Smooth muscle cell (in vitro differentiated cells): ENCODE results near the gene NCL. TPM values are rescaled to one million over a fixed set of nuclear protein-coding genes. Genes with fewer than 3 reads are reported as not detected.

Source experiments
- DNase-seq: peaks from one replicate; lab custom pipeline; 2025; ENCODE audit not compliant: unreplicated experiment; lab: John Stamatoyannopoulos, UW
- H2AFZ ChIP-seq: fragments of 200-600 bp; sonication (generic); 2 replicates; pipeline ENCODE4 v1.6.0; 2016; ENCODE audit warnings: antibody characterized with exemption, low read depth, mild to moderate bottlenecking
- H3F3A ChIP-seq: fragments of 200-600 bp; sonication (generic); 2 replicates; pipeline ENCODE4 v1.6.0; 2017; ENCODE audit warnings: antibody characterized with exemption, low read depth
- H3K27ac ChIP-seq: fragments of 200-600 bp; sonication (generic); 2 replicates; pipeline ENCODE4 v1.5.1; 2016; ENCODE audit warnings: low read depth, mild to moderate bottlenecking
- H3K27me3 ChIP-seq: fragments of 200-600 bp; sonication (generic); 2 replicates; pipeline ENCODE4 v1.6.1; 2016; ENCODE audit warnings: low read depth, mild to moderate bottlenecking
- H3K36me3 ChIP-seq: fragments of 200-600 bp; sonication (generic); 2 replicates; pipeline ENCODE4 v1.5.1; 2016; ENCODE audit warnings: low read depth
- H3K4me1 ChIP-seq: fragments of 200-600 bp; sonication (generic); 2 replicates; pipeline ENCODE4 v1.5.1; 2016; ENCODE audit warnings: low read depth
- H3K4me2 ChIP-seq: fragments of 200-600 bp; sonication (generic); 2 replicates; pipeline ENCODE4 v1.6.0; 2016; ENCODE audit warnings: mild to moderate bottlenecking
- H3K4me3 ChIP-seq: fragments of 200-600 bp; sonication (generic); 2 replicates; pipeline ENCODE4 v1.5.1; 2016; ENCODE audit warnings: mild to moderate bottlenecking
- H3K79me2 ChIP-seq: fragments of 200-600 bp; sonication (generic); 2 replicates; pipeline ENCODE4 v1.6.0; 2016; ENCODE audit warnings: low read depth, mild to moderate bottlenecking
- H3K9ac ChIP-seq: fragments of 200-600 bp; sonication (generic); 2 replicates; pipeline ENCODE4 v1.6.0; 2016; ENCODE audit warnings: low read depth
- H3K9me3 ChIP-seq: fragments of 200-600 bp; sonication (generic); replicated peaks from 2 replicates; pipeline ENCODE4 v1.5.1; 2016; ENCODE audit warnings: low read depth
- H4K20me1 ChIP-seq: fragments of 200-600 bp; sonication (generic); 2 replicates; pipeline ENCODE4 v1.6.0; 2016; ENCODE audit warnings: low read depth
- WGBS: methylation state at CpG from one replicate; pipeline ENCODE4 v1.1.7; 2016; ENCODE audit warnings: low lambda C conversion rate; 5-methylcytosine and 5-hydroxymethylcytosine counted together
- polyA plus RNA-seq: library from polyadenylated mRNA; unstranded; fragments of >200 nt; fragmentation: Nextera tagmentation; extraction: Ambion mirVana; gene quantifications from 2 replicates; pipeline ENCODE4 v1.2.1, GENCODE V29; 2016
- total RNA-seq: library from RNA; depleted of rRNA; stranded (reverse); fragments of >200 nt; gene quantifications from 2 replicates; pipeline ENCODE4 v1.2.3, GENCODE V29; 2014
- TF ChIP-seq, protein P1 (sequence below): fragments of 200-600 bp; sonication (generic); IDR thresholded peaks from 2 replicates; pipeline ENCODE4 v1.5.1; 2017; ENCODE audit warnings: borderline replicate concordance, mild to moderate bottlenecking, antibody characterized with exemption; ENCODE audit not compliant: insufficient read depth, poor library complexity, severe bottlenecking

The NCL gene
- total and polyA plus RNA-seq, 2 experiments from 2014 or later = 108 to 219 TPM

DNA sequence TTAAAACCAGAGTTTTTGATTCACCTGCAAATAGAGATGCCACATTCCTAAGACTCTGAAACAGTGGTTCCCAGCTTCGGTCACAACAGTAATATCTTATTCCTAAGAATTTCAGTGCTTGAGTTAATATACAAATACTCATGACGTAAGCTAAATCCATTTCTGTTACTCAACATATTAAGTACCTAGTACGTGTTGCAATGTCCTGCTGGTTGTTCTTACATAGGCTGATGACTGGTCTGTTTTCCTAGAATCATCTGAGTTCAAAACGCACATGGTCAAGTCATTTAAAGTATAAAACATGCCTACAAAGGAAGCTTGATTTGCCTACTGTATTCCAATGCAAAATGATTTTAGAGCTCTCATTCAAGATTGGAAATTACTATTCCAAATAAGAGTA lies 7.2 kb downstream of the NCL start:
- WGBS = 94% methylated on average over 4 of the region's 4 CpGs
- TF ChIP-seq, protein P1, sequence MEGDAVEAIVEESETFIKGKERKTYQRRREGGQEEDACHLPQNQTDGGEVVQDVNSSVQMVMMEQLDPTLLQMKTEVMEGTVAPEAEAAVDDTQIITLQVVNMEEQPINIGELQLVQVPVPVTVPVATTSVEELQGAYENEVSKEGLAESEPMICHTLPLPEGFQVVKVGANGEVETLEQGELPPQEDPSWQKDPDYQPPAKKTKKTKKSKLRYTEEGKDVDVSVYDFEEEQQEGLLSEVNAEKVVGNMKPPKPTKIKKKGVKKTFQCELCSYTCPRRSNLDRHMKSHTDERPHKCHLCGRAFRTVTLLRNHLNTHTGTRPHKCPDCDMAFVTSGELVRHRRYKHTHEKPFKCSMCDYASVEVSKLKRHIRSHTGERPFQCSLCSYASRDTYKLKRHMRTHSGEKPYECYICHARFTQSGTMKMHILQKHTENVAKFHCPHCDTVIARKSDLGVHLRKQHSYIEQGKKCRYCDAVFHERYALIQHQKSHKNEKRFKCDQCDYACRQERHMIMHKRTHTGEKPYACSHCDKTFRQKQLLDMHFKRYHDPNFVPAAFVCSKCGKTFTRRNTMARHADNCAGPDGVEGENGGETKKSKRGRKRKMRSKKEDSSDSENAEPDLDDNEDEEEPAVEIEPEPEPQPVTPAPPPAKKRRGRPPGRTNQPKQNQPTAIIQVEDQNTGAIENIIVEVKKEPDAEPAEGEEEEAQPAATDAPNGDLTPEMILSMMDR = no peak
- Histone ChIP-seq H3F3A (peaks cover 49% of the 10 kb centered on the region), H3K27ac (no peak overlapping the region), H3K4me3 (no peak overlapping the region), H3K36me3 (peaks cover 48% of the 10 kb centered on the region), H3K4me1 (peaks cover 1% of the 10 kb centered on the region), H3K9me3 (no peaks in the 10 kb centered on the region), H3K79me2 (peaks cover 24% of the 10 kb centered on the region), H3K9ac (no peak overlapping the region), H4K20me1 (peaks cover 72% of the 10 kb centered on the region), H3K27me3 (no peaks in the 10 kb centered on the region), H3K4me2 (no peak overlapping the region), H2AFZ (no peak overlapping the region)
- no peak for DNase-seq

DNA sequence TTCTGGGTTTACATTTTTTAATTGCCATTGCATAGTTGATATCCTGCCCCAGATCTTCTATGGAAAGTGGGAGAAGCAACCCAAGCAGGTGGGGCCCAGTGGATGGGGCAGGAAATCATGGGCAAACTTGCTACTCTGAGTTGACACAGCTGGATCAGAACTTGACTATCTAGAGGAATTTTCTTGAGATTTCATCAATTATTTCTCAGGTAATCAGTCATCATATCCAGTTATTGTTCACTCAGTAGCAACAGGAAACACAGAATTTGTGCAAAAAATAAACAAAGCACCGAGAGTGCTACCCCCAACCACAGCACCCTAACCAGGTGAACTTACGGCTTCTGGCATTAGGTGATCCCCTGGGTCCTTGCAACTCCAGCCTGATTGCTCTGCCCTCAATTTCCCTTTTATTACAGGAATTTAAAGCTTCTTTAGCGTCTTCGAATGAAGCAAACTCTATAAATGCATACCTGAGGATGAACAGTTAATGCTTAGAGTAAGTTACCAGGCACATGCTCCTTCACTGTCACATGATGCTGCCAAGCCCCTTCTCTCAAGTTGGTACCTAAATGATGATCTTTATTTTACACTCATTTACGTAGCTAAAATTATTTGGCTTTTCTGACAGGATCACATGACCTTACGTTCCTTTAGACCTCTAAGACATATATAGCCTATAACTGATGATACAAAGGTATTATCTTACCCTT lies 7.8 kb downstream of the NCL start:
- no peak overlapping the region for H2AFZ ChIP-seq
- H3K9me3 ChIP-seq = no peaks in the 10 kb centered on the region
- no peak overlapping the region for H3K4me2 ChIP-seq
- peaks cover 47% of the 10 kb centered on the region for H3F3A ChIP-seq
- no peaks in the 10 kb centered on the region for H3K4me1 ChIP-seq
- H3K79me2 ChIP-seq = peaks cover 18% of the 10 kb centered on the region
- peaks cover 66% of the 10 kb centered on the region for H4K20me1 ChIP-seq
- H3K36me3 ChIP-seq = peaks cover 42% of the 10 kb centered on the region
- no peak overlapping the region for H3K9ac ChIP-seq
- TF ChIP-seq, protein P1 = no peak
- 92% methylated on average over 6 of the region's 6 CpGs for WGBS
- no peak overlapping the region for H3K27ac ChIP-seq
- H3K4me3 ChIP-seq = no peak overlapping the region
- no peaks in the 10 kb centered on the region for H3K27me3 ChIP-seq
- no peak for DNase-seq

DNA sequence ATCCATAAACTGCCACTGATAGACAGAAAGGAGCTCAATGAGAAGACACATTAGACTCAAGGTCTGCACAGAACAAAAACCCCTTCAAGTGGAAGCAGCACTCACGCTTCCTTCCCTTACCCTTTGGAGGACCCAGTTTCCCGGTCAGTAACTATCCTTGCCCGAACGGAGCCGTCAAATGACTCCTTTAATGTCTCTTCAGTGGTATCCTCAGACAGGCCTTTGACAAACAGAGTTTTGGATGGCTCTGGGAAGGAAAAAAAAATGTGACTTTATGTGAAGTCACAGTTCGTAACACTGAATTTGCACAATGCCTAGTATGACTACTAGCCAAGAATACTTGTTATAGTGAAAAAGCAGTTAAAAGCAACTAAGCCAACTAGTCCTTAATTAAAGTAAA lies 8.4 kb downstream of the NCL start:
- no peak overlapping the region for H3K27ac ChIP-seq
- WGBS = 97% methylated on average over 6 of the region's 6 CpGs
- H3K4me1 ChIP-seq = no peaks in the 10 kb centered on the region
- TF ChIP-seq, protein P1 = no peak
- no peaks in the 10 kb centered on the region for H3K9me3 ChIP-seq
- H3F3A ChIP-seq = peaks cover 44% of the 10 kb centered on the region
- no peak for DNase-seq
- H3K4me3 ChIP-seq = no peak overlapping the region
- peaks cover 13% of the 10 kb centered on the region for H3K79me2 ChIP-seq
- H3K36me3 ChIP-seq = peaks cover 39% of the 10 kb centered on the region
- no peaks in the 10 kb centered on the region for H3K27me3 ChIP-seq
- H2AFZ ChIP-seq = no peak overlapping the region
- no peak overlapping the region for H3K9ac ChIP-seq
- no peak overlapping the region for H3K4me2 ChIP-seq
- H4K20me1 ChIP-seq = peaks cover 60% of the 10 kb centered on the region

DNA sequence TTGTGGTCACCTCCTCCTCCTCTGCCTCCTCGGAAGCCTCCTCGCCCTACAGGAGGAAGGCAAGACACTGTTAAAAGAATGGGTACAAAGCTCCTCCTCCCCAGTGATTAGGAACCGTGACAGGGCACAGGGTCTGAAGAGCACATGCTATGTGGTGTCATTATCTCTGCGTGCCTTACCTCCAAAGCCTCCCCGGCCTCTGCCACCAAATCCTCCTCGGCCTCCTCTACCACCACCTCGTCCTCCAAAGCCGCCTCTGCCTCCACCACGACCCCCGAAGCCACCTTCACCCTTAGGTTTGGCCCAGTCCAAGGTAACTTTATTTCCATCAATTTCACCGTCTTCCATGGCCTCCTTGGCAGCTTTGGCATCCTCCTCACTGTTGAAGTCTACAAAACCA lies 9.1 kb downstream of the NCL start:
- no peaks in the 10 kb centered on the region for H3K4me1 ChIP-seq
- H3K79me2 ChIP-seq = peaks cover 9% of the 10 kb centered on the region
- no peak overlapping the region for H3K4me2 ChIP-seq
- no peaks in the 10 kb centered on the region for H3K9me3 ChIP-seq
- H2AFZ ChIP-seq = no peak overlapping the region
- peak overlapping the region; percentile 31 for H3K27ac ChIP-seq
- peaks cover 39% of the 10 kb centered on the region for H3K36me3 ChIP-seq
- peaks cover 53% of the 10 kb centered on the region for H4K20me1 ChIP-seq
- no peak overlapping the region for H3K9ac ChIP-seq
- H3K27me3 ChIP-seq = no peaks in the 10 kb centered on the region
- WGBS = 85% methylated on average over 11 of the region's 11 CpGs
- H3K4me3 ChIP-seq = no peak overlapping the region
- no peak for DNase-seq
- TF ChIP-seq, protein P1 = no peak
- H3F3A ChIP-seq = peaks cover 44% of the 10 kb centered on the region
